Activated CD4-positive, alpha-beta T cell treated with anti-CD3 and anti-CD28 coated beads for 4 hours (primary cell): ENCODE measurements around the gene RGS7.
"Not testable (repeated sequence)": the region's sequence is repeated elsewhere in the genome, so short reads cannot be mapped to it uniquely, and the experiment has no call there.

ENCODE experiments used
- DNase-seq, 2 donors: peaks; one replicate each; pipeline ENCODE4 v3.0.0-alpha.2; 2020

Gene RGS7

DNA sequence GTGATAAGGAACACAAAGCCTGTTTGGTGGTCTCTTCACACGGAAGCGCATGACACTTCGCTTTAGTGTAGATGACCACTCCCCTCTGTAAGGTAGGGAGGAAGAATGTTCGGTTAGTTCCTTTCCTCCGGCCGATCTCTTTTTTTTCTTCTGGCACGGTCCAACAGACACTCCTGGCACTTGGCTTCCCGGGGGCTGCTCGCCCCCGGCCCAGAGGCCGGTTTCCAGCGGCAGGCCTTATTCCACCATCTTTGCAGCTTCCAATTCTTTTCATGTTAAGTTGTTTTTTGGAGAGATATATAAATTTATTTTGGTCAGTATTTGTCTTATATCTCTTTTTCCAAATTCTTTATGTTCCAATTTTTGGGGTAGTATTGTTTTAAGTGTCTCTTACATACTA is 593.2 kb downstream of the RGS7 start:
- DNase-seq: no peak

DNA sequence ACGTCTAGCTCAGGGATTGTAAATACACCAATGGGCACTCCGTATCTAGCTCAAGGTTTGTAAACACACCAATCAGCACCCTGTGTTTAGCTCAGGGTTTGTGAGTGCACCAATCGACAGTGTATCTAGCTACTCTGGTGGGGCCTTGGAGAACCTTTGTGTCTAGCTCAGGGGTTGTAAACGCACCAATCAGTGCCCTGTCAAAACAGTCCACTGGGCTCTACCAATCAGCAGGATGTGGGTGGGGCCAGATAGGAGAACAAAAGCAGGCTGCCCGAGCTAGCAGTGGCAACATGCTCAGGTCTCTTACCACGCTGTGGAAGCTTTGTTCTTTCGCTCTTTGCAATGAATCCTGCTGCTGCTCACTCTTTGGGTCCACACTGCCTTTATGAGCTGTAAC is 593.9 kb downstream of the RGS7 start:
- DNase-seq: not testable (repeated sequence)

DNA sequence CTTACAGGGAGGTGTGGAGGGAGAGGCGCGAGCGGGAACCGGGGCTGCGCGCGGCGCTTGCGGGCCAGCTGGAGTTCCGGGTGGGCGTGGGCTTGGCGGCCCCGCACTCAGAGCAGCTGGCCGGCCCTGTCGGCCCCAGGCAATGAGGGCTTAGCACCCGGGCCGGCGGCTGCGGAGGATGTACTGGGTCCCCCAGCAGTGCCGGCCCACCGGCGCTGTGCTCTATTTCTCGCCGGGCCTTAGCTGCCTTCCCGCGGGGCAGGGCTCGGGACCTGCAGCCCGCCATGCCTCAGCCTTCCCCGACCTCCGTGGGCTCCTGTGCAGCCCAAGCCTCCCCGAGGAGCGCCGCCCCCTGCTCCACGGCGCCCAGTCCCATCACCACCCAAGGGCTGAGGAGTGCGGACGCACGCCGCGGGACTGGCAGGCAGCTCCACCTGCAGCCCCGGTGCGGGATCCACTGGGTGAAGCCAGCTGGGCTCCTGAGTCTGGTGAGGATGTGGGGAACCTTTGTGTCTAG is 594.5 kb downstream of the RGS7 start:
- not testable (repeated sequence) for DNase-seq

DNA sequence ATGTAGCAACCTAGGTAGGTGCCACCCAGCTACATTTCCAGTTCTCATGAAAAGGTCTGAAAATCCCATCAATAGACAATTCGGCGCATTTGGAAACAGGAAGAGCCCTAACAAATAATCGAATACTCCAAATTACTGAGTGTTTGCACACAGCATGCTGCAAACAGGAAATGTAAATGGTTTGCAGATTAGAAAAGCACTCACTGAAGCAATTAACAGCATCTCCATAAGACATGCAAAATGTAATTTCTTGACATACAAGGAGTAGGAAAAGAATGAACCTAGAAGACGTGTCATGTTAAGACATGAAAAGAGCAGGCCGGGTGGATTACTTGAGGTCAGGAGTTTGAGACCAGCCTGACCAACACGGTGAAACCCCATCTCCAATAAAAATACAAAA is 598.2 kb downstream of the RGS7 start:
- not testable (repeated sequence) for DNase-seq

DNA sequence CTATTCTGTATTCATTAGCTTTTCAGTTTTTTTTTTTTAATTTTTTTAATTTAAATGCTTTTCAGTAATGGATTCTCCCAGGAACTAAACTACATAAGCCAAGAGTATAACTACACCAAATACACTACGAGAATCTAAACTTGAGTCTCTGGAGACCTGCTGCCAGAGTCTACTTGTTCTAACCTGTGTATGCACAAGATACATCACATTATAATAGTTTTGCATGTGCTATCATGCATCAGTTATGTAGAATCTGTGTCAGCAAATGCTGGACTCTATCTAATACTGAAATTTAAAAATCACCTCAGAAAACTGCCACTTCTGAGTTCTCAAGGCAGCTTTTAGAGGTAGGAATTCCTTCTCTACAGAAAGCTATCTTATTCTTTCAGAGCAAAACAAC is 598.7 kb downstream of the RGS7 start:
- DNase-seq: no peak

DNA sequence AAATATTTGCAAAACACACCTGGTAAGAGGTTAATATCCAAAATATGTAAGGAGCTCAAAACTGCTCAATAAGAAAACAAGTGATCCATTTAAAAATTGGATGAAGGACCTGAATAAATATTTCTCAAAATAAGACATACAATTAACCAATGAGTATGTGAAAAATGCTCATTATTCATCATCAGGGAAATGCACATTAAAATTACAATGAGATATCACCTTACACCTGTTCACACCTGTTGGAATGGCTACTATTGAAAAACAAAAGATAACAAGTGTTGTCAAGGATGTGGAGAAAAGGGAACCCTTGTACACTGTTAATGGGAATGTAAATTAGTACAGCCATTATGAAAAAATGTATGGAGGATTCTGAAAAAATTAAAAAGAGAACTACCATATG is 609.1 kb downstream of the RGS7 start:
- no peak for DNase-seq

DNA sequence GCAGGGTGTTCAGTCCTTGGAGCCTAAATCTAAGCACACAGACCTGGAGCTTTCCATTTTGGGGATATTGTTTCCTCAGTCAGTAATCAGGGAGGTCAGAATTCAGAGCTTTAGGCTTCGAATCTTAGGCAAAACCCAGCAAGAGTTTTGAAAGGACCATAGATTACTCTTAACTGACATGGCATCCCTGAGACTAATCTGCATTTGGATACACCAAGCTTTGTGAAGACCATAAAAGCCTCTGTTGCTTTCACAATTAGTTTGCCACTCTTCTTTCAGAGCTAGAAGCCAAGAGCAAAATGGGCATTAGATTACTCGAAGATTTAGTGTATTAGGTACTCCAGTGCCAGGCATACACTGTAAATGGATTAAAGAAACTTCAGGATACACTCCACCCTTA is 613.3 kb downstream of the RGS7 start:
- DNase-seq: no peak

DNA sequence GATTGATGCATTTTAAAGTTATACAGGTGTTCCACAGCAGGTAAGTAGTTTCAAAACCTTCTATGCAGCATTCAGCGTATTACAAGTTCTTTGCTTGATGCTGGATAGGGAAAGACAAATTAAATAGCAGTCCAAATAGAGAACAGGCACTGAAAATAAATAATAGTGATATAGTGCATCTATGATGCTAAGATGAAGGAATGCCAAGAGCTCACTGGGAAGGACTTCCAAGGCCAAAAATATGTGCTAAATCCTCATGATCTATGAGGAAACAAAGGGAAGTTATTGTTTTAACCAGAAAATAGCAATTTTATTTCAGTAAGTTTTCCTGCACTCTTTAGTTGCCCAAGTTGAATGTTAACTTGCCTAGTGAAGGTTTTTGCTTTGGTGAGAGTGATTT is 617.3 kb downstream of the RGS7 start:
- DNase-seq: no peak

DNA sequence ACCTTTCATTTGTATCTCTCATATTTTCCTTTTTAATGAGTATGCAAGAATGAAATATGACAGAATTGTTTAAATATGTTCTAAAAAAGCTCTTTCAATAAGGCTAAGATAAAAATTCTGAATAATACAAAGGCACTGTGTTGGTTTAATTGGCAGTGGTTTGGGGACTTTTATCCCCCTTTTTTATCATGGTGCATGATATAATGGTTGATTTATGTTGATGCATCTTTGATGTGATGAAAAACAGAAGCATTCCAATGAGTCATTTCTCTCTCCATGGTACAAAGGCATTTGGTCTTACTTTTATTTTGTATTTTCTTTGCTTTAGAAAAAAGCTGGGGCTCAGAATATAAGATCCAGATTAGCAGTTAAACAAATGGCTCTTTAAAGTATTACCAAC is 617.9 kb downstream of the RGS7 start:
- no peak for DNase-seq

DNA sequence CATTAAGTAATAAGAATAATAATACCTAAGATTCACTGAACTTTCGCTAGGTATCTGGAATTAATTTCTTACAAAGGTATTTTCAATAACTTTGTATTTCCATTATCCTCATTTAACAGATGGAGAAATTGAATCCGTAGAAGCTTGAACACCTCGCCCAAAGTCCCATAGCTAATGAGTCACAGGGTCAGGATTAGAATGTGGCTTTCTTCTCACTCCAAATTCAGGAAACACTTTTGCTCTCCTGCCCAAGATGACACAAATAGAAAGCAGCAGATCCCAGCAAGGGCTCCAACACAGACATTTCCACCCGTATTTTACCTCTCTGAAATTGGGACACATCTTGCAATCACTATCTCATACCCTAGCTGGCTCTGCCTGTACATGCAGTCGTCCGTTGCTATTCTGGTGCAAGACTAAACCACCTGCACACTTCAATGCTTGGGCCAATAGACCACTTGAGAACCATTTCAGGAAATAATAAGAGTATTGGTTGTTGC is 619.2 kb downstream of the RGS7 start:
- no peak for DNase-seq

DNA sequence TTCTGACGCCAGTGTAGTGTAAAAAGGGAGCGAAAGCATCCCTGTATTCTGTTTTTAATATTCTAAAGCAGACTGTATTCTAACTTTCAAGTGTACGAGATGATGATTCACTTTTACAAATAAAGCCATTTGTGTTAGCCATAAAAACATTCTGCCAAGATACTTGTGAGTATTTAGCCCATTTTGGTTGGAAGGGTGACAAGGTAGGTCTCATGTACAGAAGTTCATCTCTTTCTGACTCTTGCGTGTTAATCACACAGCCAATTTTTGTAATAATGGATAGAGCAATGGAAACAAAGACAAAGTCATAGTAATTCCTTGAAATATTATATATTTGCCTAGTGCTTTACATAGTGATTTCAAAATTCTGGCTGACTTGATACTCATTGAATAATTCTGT is 619.7 kb downstream of the RGS7 start:
- no peak for DNase-seq

DNA sequence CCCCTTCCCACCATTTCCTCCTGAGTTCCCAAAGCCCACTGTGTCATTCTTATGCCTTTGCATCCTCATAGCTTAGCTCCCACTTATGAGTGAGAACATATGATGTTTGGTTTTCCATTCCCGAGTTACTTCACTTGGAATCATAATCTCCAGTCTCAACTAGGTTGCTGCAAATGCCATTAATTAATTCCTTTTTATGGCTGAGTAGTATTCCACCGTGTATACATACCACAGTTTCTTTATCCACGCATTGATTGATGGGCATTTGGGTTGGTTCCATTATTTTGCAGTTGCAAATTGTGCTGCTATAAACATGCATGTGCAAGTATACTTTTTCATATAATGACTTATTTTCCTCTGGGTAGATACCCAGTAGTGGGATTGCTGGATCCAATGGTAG is 622.3 kb downstream of the RGS7 start:
- DNase-seq: not testable (repeated sequence)

DNA sequence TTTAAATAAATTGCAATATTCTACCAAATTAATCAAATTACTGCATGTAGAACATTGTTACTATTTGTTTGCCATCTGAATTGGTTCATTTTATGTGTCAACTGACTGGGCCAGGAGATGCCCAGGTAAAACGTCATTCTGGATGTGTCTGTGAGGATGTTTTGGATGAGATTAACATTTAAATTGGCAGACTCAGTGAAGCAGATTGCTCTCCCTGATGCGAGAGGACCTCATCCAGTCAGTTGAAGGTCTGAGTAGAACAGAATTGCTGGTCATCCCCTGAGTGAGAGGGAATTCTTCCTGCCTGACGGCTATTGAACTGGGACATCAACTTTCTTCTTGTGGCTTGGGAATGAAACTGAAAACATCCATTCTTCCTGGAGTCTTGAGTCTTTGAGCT is 623.0 kb downstream of the RGS7 start:
- no peak for DNase-seq

DNA sequence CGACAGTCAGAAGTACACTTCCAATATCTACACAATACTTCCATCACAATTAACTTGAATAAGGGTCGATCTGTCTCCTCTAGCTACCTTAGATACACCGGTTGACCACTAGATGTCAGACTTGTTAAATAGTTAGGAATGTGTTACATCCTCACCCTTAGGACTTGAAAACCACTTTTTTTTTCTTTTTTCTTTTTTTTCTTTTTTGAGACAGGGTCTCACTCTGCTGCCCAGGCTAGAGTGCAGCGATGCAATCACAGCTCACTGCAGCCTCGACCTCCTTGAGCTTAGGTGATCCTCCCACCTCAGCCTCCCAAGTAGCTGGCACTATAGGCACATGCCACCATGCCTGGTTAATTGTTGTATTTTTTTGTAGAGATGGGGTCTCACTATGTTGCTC is 624.6 kb downstream of the RGS7 start:
- no peak for DNase-seq
